GM12873 (cell line): ENCODE measurements around the gene CLEC7A.

Experiments
- CTCF ChIP-seq: IDR thresholded peaks from 2 replicates; pipeline ENCODE4 v1.5.1; 2012; ENCODE audit warnings: low read depth, mild to moderate bottlenecking, moderate library complexity, low read length, control low read depth; ENCODE audit not compliant: insufficient read depth; ENCODE audit errors: missing control alignments

The CLEC7A gene

DNA sequence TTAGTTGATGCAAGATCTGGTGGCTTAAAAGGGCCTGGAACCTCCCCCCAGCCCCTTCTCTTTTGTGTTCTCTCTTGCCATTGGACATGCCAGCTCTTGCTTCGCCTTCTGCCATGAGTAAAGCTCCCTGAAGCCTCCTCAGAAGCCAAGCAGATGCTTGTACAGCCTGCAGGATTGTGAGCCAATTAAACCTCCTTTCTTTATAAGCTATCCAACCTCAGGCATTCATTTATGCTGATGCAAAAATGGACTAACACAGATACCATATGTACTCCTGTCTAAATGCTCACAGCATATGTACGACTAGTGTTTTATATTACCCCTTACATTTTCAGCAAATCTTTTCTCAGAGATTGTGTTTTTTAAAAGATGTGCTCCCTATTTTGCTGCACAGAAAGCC lies 57.9 kb downstream of the CLEC7A start:
- TF ChIP-seq CTCF, result no peak

GRCh38 chr12:10070380-10070779 lies 59.6 kb downstream of the CLEC7A start:
- TF ChIP-seq CTCF, result no peak

- no peak for TF ChIP-seq CTCF
Observed at GRCh38 chr12:10069976-10070375, 60.0 kb downstream of the CLEC7A start.

DNA sequence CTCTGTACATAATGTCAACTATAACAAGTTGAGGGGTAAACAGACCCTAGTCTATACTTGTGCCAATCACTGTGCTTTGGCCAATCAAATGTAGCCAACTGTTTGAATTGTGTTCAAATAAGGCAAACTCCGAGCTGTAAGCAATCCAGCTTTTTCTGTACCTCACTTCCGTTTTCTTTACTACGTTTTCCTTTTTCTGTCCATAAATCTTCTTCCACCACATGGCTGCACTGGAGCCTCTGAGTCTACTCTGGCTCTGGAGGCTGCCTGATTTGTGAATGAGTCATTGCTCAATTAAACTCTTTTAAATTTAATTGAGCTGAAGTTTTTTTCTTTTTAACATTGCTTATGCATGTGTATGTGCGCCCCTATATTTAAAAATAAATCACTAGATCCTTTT lies 60.9 kb downstream of the CLEC7A start:
- TF ChIP-seq CTCF, result no peak

DNA sequence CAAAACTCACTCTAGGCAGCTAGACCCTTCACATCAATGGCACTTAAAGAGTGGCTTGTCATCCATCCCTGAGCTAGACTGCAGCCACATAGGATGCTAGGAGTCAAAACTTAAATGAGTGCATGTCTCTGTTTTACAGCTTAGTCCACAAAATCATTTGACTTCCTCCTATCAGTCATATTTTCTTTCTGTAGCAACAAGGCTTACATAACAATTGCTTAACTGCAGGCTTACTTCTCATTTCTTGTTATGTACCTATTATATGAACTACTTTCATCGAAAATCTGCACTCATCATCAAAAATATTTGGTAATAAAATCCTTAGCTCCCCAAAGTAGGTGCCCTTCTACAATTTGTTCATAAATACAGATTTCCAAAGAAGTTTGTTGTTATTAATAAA lies 61.4 kb downstream of the CLEC7A start:
- no peak for TF ChIP-seq CTCF

- TF ChIP-seq CTCF, result no peak
Observed at GRCh38 chr12:10067942-10068341, 62.1 kb downstream of the CLEC7A start.

DNA sequence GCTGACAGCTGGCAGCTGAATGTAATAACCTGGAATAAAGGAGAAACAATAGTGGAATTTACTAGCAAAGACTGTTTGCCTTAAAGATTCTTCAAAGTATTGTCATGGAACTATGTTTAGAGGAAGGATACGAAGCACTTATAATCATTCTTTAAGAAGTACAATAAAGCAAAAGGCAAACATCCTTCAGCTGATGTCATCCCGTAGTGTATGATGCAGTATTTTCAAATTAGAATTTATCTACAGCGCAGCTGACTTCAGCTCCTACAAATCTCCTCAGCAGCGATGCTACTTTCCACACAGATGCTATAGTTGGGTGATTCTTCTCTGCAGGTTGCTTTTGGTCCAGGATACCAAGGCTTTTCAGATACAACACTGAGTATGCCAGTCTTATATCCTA lies 62.7 kb downstream of the CLEC7A start:
- no peak for TF ChIP-seq CTCF
